Testis (tissue), 3 donors: ENCODE measurements around the gene APOBEC3B. TPM values are rescaled to one million over a fixed set of nuclear protein-coding genes. Genes with fewer than 3 reads are reported as not detected.

ENCODE experiments used
- DNase-seq: peaks from one replicate; pipeline ENCODE4 v3.0.0-alpha.2; 2019
- H3K27ac ChIP-seq, 2 donors: fragments of 200-600 bp; sonication (generic); one replicate each; pipeline ENCODE4 v1.5.1; 2019
- H3K27me3 ChIP-seq: fragments of 200-600 bp; sonication (generic); one replicate; pipeline ENCODE4 v1.5.1; 2019
- H3K36me3 ChIP-seq: fragments of 200-600 bp; sonication (generic); one replicate; pipeline ENCODE4 v1.5.1; 2017; ENCODE audit warnings: low read depth; ENCODE audit errors: missing control alignments
- H3K4me1 ChIP-seq: fragments of 200-600 bp; sonication (generic); one replicate; pipeline ENCODE4 v1.5.1; 2019
- H3K4me3 ChIP-seq, 2 donors: fragments of 200-600 bp; sonication (generic); one replicate each; pipeline ENCODE4 v1.5.1; 2017 to 2019
- H3K9me3 ChIP-seq: fragments of 200-600 bp; sonication (generic); one replicate; pipeline ENCODE4 v1.5.1; 2017
- CTCF ChIP-seq, 3 experiments: fragments of 450-650 bp in 2 of 3; fragments of 200-600 bp in 1 of 3; sonication (generic) in 1 of 3; IDR thresholded peaks; one replicate each; pipeline ENCODE4 v1.5.1; 2016 to 2019; ENCODE audit warnings: antibody characterized with exemption in 3 of 3, mild to moderate bottlenecking in 2 of 3, moderate library complexity in 1 of 3
- POLR2A ChIP-seq: fragments of 450-650 bp; IDR thresholded peaks from one replicate; pipeline ENCODE4 v1.6.1; 2017; ENCODE audit warnings: antibody characterized with exemption, mild to moderate bottlenecking, moderate library complexity
- WGBS, 2 donors: methylation state at CpG; one replicate each; pipeline ENCODE4 v1.1.5; 2018; 5-methylcytosine and 5-hydroxymethylcytosine counted together
- intact Hi-C: fragments of 100-400 bp; cut with DNase I; formaldehyde crosslinking; loops from one replicate; pipeline ENCODE4 v1.15.1; 2023; ENCODE audit warnings: low total_unique reads
- polyA plus RNA-seq: library from polyadenylated mRNA; stranded (reverse); fragments of 350-450 nt; fragmentation: Illumina TruSeq; extraction: RNeasy Lipid Tissue Mini Kit (QIAGEN cat#74804); gene quantifications from one replicate; pipeline ENCODE4 v1.2.3, GENCODE V29; 2014; ENCODE audit warnings: low read depth, low replicate concordance; ENCODE audit not compliant: insufficient read depth
- total RNA-seq, 2 donors: library from RNA; depleted of rRNA; stranded (reverse); fragments of >200 nt; gene quantifications; one replicate each; pipeline ENCODE4 v1.2.3, GENCODE V29; 2016

Gene APOBEC3B
- total and polyA plus RNA-seq, 3 donors from 2014 or later = 0.69 to 2.0 (median 1.4) TPM

DNA sequence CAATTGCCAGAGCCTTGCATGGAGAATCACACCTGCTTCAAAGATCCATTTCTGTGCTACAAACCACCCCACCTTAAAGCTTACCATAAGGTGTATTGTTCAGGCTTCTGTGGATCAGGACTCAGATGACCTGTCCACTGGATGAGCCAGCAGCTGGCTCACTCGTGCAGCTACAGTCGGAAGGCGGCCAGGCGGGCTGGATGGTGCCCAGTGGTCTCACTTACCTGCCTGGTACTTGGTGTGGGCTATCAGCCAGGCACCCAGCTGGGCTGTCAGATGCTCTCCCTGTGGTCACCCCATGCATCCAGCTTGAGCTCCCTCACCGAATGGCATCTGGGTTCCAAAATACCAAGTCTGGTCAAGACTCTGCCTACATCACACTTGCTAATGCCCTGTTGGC is 10.9 kb upstream of the APOBEC3B start:
- DNase-seq = no peak
- H3K27me3 ChIP-seq = no peaks in the 10 kb centered on the region
- 83 to 94% methylated on average over 5 of the region's 5 CpGs for WGBS, 2 donors
- no peaks in the 10 kb centered on the region for H3K4me1 ChIP-seq
- H3K27ac ChIP-seq = no peak overlapping the region
- intact Hi-C loops = no loop called here
- H3K9me3 ChIP-seq = no peaks in the 10 kb centered on the region
- H3K4me3 ChIP-seq = no peak overlapping the region
- TF ChIP-seq CTCF (IDR thresholded peaks at IDR 0.05) (no peak), POLR2A (no peak)
- H3K36me3 ChIP-seq = no peaks in the 10 kb centered on the region

GRCh38 chr22:38971791-38972190 is 10.4 kb upstream of the APOBEC3B start:
- Histone ChIP-seq H3K4me3 (no peak overlapping the region), H3K4me1 (no peaks in the 10 kb centered on the region), H3K27me3 (no peaks in the 10 kb centered on the region), H3K27ac (no peak overlapping the region), H3K9me3 (no peaks in the 10 kb centered on the region), H3K36me3 (no peaks in the 10 kb centered on the region)
- WGBS, 2 donors = 88 to 93% methylated on average over 3 of the region's 3 CpGs
- intact Hi-C loops = no loop called here
- TF ChIP-seq POLR2A (no peak), CTCF (IDR thresholded peaks at IDR 0.05) (no peak)
- DNase-seq = no peak

DNA sequence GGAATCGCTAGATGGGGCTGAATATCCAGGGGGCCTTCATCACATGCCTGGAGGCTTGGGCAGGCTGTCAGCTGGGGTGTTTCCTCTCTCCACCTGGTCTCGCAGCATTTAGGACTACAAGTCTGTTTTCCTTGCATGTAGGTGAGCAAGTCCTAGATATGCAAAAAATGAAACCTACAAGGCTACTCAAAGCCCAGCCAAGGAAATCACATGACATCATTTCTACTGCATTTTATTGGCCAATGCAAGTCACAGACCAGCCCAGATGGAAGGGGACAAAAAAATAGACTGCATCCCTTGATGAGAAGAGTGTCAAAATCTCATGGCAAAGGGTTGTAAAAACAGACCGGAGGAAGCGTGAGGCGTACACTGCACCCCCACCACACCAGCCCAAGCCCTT is 9.6 kb upstream of the APOBEC3B start:
- TF ChIP-seq POLR2A = no peak
- TF ChIP-seq CTCF (IDR thresholded peaks at IDR 0.05) = no peak
- intact Hi-C loops = no loop called here
- 80 to 89% methylated on average over 5 of the region's 5 CpGs for WGBS, 2 donors

GRCh38 chr22:38973289-38974169 is 8.6 kb upstream of the APOBEC3B start:
- Histone ChIP-seq H3K9me3 (no peaks in the 10 kb centered on the region), H3K4me3 (no peak overlapping the region), H3K27ac (no peak overlapping the region), H3K4me1 (no peaks in the 10 kb centered on the region), H3K36me3 (no peaks in the 10 kb centered on the region), H3K27me3 (no peaks in the 10 kb centered on the region)
- peak; percentile 63 for DNase-seq
- intact Hi-C loops = no loop called here
- peak; percentile 35 to 69 (median 59) for TF ChIP-seq CTCF (IDR thresholded peaks at IDR 0.05)
- no peak for TF ChIP-seq POLR2A
- WGBS, 2 donors = 63 to 69% methylated on average over 15 of the region's 15 CpGs

More for the DNA sequence above, 9.6 kb upstream of the APOBEC3B start:
- no peak for DNase-seq
- no peak overlapping the region for H3K27ac ChIP-seq
- no peaks in the 10 kb centered on the region for H3K27me3 ChIP-seq
- H3K4me3 ChIP-seq = no peak overlapping the region
- no peaks in the 10 kb centered on the region for H3K9me3 ChIP-seq
- H3K4me1 ChIP-seq = no peaks in the 10 kb centered on the region
- H3K36me3 ChIP-seq = no peaks in the 10 kb centered on the region
